IPS-18a (cell line): ENCODE data around the gene VANGL2.

ENCODE experiments used
- H3K27ac ChIP-seq: one replicate; pipeline ENCODE4 v1.5.1; 2013; ENCODE audit warnings: low read length
- H3K27me3 ChIP-seq: one replicate; pipeline ENCODE4 v1.6.1; 2013; ENCODE audit warnings: mild to moderate bottlenecking, low read length; ENCODE audit not compliant: control insufficient read depth, insufficient read depth
- H3K36me3 ChIP-seq: one replicate; pipeline ENCODE4 v1.6.1; 2013; ENCODE audit warnings: low read depth, low read length; ENCODE audit not compliant: control insufficient read depth
- H3K4me1 ChIP-seq: one replicate; pipeline ENCODE4 v1.6.1; 2013; ENCODE audit warnings: low read depth, low read length; ENCODE audit not compliant: control insufficient read depth
- H3K4me3 ChIP-seq: one replicate; pipeline ENCODE4 v1.5.1; 2013; ENCODE audit warnings: low read length
- H3K9ac ChIP-seq: one replicate; pipeline ENCODE4 v1.6.1; 2013; ENCODE audit warnings: mild to moderate bottlenecking, low read length, moderate library complexity
- H3K9me3 ChIP-seq: one replicate; pipeline ENCODE4 v1.6.1; 2013; ENCODE audit warnings: low read depth, low read length; ENCODE audit not compliant: control insufficient read depth

Gene VANGL2

DNA sequence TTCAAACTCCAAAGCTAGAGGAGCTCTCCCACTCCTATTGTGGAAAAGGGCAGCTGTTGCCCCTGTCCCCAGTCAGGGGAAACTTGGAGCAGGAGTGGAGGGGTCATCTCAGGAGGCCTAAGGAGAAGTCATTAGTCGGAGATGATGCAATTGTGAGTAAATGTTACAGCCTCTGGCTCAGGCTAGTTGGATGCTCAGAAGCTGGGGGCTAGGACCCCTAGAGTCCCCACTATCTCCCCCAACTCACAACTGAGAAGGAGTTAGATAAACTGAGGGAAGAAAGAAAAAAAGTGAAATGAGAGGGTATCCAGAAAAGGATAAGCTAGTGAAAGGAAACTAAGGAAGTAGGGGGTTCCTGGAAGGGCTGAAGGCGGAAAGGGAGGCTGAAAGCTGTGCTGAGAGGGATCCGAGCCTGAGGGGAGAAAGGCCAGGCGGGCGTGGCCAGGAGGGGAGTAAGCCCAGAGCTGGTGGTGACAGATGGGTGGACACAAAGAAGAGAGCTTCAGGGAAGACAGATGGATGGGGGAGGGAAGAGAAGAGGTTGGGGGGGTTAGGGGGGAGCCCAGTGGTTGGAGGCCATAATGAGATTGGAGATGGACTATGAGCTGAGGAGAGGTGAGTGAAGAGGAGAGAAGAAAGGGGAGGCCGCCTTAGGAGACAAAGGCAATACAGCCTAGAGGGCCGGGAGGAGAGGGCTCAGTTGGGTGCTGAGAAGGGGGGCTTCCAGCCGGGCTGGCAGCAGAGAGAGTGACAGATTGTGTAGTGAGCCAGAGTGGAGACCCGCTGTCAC, 38.0 kb upstream of the VANGL2 start:
- Histone ChIP-seq H3K27ac (peak overlapping the region; percentile 24), H3K36me3 (peaks cover 27% of the 10 kb centered on the region), H3K4me1 (peaks cover 19% of the 10 kb centered on the region), H3K27me3 (no peaks in the 10 kb centered on the region), H3K4me3 (no peak overlapping the region), H3K9me3 (no peaks in the 10 kb centered on the region), H3K9ac (peak overlapping the region; percentile 63)

GRCh38 chr1:160363010-160363409, 37.4 kb upstream of the VANGL2 start:
- H3K9ac ChIP-seq: peak overlapping the region; percentile 63

DNA sequence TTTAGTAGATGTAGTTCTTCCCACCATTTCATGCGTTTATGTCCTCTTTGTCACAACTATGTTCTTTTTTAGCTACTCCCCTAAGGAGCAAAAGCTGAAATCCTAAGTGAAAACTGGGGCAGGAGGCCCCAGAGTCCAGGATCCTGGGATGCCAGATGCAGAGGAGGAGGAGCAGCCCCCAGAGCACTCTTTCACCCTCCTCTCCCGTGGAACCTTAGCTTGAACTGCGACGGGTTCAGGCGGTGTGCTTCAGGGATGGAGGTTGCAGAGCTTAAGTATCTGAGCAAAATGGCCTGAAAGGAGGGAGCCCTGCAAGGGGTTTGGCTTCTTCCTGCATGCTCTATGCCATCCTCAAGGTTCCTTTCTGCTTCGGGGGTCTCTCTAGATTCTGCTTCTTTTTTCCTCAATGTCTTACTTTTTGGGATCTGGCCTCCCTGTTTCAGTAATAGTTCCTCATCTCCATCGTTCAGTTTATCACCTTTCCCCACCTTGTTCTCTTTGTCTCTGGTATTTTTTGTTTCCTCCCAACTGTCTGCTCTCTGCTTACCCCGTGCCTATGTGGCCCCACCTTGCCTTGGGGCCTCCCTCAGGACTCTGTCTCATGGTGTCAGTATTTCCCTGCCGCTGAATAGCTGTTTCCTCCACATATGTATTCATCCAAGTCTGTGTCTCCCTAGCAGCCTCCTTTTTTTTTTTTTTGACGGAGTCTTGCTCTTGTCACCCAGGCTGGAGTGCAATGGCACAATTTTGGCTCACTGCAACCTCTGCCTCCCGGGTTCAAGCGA, 36.2 kb upstream of the VANGL2 start:
- no peaks in the 10 kb centered on the region for H3K27me3 ChIP-seq
- H3K36me3 ChIP-seq: peaks cover 16% of the 10 kb centered on the region
- no peak overlapping the region for H3K4me3 ChIP-seq
- H3K27ac ChIP-seq: no peak overlapping the region
- H3K4me1 ChIP-seq: peaks cover 19% of the 10 kb centered on the region
- H3K9me3 ChIP-seq: no peaks in the 10 kb centered on the region
- no peak overlapping the region for H3K9ac ChIP-seq

More at GRCh38 chr1:160363010-160363409, 37.4 kb upstream of the VANGL2 start:
- H3K27me3 ChIP-seq: no peaks in the 10 kb centered on the region
- no peak overlapping the region for H3K27ac ChIP-seq
- H3K9me3 ChIP-seq: no peaks in the 10 kb centered on the region
- H3K4me3 ChIP-seq: no peak overlapping the region
- peaks cover 22% of the 10 kb centered on the region for H3K36me3 ChIP-seq
- H3K4me1 ChIP-seq: peaks cover 19% of the 10 kb centered on the region

- Histone ChIP-seq H3K9ac (no peak overlapping the region), H3K27ac (no peak overlapping the region), H3K27me3 (no peaks in the 10 kb centered on the region), H3K4me1 (peaks cover 19% of the 10 kb centered on the region), H3K4me3 (no peak overlapping the region), H3K36me3 (peaks cover 7% of the 10 kb centered on the region), H3K9me3 (no peaks in the 10 kb centered on the region)
Measured at GRCh38 chr1:160365325-160365724, 35.0 kb upstream of the VANGL2 start.

- H3K4me1 ChIP-seq: peaks cover 16% of the 10 kb centered on the region
- H3K9me3 ChIP-seq: no peaks in the 10 kb centered on the region
- H3K4me3 ChIP-seq: no peak within 1 kb of the TSS
- H3K36me3 ChIP-seq: no peaks in the 10 kb centered on the region
- no peak within 1 kb of the TSS for H3K9ac ChIP-seq
- no peak within 1 kb of the TSS for H3K27ac ChIP-seq
- no peaks in the 10 kb centered on the region for H3K27me3 ChIP-seq
Measured at GRCh38 chr1:160366731-160367515, 33.4 kb upstream of the VANGL2 start, which contains the start of gene NHLH1. Gene NHLH1 (plus strand): TSS chr1:160367071. CDS start chr1:160370732, 3,661 bp downstream.

DNA sequence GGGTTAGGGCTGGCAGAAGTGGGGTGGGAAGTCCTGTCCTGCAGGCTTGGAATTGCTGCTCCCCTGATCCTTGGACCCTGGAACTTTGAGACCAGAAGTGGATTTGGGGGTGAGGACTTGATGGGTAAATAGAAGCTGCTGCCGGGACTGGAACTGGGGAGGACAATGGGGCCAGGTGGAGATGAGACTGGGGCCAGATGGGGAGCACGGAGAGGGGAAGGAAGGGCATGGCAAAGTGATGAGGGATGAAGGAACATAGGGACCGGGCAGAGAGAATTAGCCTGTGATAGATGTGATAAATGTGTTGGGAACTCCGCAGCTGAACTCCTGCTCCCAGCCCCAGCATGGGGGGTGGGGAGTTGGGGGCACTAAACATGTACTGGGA, 32.9 kb upstream of the VANGL2 start:
- peaks cover 11% of the 10 kb centered on the region for H3K4me1 ChIP-seq
- no peak overlapping the region for H3K9ac ChIP-seq
- H3K27ac ChIP-seq: no peak overlapping the region
- H3K4me3 ChIP-seq: no peak overlapping the region
- no peaks in the 10 kb centered on the region for H3K27me3 ChIP-seq
- no peaks in the 10 kb centered on the region for H3K9me3 ChIP-seq
- H3K36me3 ChIP-seq: no peaks in the 10 kb centered on the region

- Histone ChIP-seq H3K4me1 (peaks cover 3% of the 10 kb centered on the region), H3K9ac (no peak overlapping the region), H3K36me3 (no peaks in the 10 kb centered on the region), H3K9me3 (no peaks in the 10 kb centered on the region), H3K27me3 (no peaks in the 10 kb centered on the region), H3K4me3 (no peak overlapping the region), H3K27ac (no peak overlapping the region)
Measured at GRCh38 chr1:160367934-160368923, 32.1 kb upstream of the VANGL2 start.

- H3K9ac ChIP-seq: no peak overlapping the region
- no peaks in the 10 kb centered on the region for H3K36me3 ChIP-seq
- no peaks in the 10 kb centered on the region for H3K27me3 ChIP-seq
- no peak overlapping the region for H3K4me3 ChIP-seq
- no peak overlapping the region for H3K27ac ChIP-seq
- peaks cover 3% of the 10 kb centered on the region for H3K4me1 ChIP-seq
- H3K9me3 ChIP-seq: no peaks in the 10 kb centered on the region
Measured at GRCh38 chr1:160369087-160369486, 31.3 kb upstream of the VANGL2 start.

- no peak overlapping the region for H3K4me3 ChIP-seq
- H3K27ac ChIP-seq: no peak overlapping the region
- H3K9me3 ChIP-seq: no peaks in the 10 kb centered on the region
- no peaks in the 10 kb centered on the region for H3K36me3 ChIP-seq
- H3K4me1 ChIP-seq: peaks cover 19% of the 10 kb centered on the region
- H3K9ac ChIP-seq: no peak overlapping the region
- H3K27me3 ChIP-seq: no peaks in the 10 kb centered on the region
Measured at GRCh38 chr1:160370561-160371345, 29.6 kb upstream of the VANGL2 start.

GRCh38 chr1:160371346-160371631, 29.1 kb upstream of the VANGL2 start:
- no peaks in the 10 kb centered on the region for H3K27me3 ChIP-seq
- H3K9ac ChIP-seq: no peak overlapping the region
- no peak overlapping the region for H3K4me3 ChIP-seq
- H3K27ac ChIP-seq: no peak overlapping the region
- no peaks in the 10 kb centered on the region for H3K9me3 ChIP-seq
- H3K4me1 ChIP-seq: peaks cover 23% of the 10 kb centered on the region
- no peaks in the 10 kb centered on the region for H3K36me3 ChIP-seq
